NCI-H1092 treated with DMSO at 0.1 percent for 48 hours (cell line): ENCODE results near the gene NCOA5.

Experiments used
- DNase-seq: peaks from one replicate; lab custom pipeline; 2025; lab: John Stamatoyannopoulos, UW

The NCOA5 gene

GRCh38 chr20:46036370-46036769, 53.4 kb downstream of the NCOA5 start:
- DNase-seq: no peak

GRCh38 chr20:46035713-46036112, 54.0 kb downstream of the NCOA5 start:
- DNase-seq: no peak

DNA sequence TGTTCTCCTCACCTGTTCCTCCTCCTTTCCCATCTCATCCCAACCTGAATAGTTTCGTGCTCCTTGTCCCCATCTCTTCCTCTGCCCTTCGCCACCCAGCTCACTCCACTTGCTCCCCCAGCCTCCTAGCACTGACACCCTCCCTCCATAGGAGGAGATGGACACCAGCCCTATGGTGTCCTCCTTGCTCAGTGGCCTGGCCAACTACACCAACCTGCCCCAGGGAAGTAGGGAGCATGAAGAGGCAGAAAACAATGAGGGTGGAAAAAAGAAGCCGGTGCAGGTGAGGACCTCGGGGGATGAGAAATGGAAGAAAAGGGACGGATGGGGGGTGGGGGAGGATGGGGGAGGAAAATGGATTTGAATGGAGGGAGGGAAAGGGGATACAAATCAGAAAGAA, 54.5 kb downstream of the NCOA5 start:
- no peak for DNase-seq

GRCh38 chr20:46034039-46034438, 55.7 kb downstream of the NCOA5 start:
- DNase-seq: no peak

- peak; percentile 90 for DNase-seq
Measured at GRCh38 chr20:46031701-46032254, 58.0 kb downstream of the NCOA5 start.

DNA sequence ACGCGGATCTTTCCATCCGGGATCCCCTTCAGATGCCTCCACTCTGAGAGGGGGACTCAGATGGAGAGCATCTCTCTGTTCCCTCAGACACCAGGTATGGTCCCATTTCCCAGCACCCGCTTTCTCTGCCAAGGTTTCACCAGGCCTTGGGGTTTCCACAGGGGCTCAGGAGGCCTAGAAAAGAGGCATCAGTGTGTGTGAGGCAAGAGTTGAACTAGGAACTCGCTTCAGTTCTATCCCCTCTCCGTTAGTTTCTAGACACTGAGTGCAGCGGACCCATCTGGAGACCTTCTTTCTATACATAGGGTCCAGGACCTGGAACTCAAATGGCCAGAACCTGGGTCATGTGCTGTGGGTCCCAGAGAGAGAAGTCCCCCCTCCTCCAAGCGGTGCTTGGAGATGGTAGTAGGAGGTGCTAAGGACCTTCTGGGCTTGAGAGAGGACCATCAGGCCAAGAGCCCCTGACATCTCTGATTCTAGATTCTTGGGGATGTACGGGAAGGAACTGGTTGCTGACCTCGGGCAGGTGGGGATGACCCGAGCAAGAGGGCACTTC, 58.7 kb downstream of the NCOA5 start:
- DNase-seq: no peak

DNA sequence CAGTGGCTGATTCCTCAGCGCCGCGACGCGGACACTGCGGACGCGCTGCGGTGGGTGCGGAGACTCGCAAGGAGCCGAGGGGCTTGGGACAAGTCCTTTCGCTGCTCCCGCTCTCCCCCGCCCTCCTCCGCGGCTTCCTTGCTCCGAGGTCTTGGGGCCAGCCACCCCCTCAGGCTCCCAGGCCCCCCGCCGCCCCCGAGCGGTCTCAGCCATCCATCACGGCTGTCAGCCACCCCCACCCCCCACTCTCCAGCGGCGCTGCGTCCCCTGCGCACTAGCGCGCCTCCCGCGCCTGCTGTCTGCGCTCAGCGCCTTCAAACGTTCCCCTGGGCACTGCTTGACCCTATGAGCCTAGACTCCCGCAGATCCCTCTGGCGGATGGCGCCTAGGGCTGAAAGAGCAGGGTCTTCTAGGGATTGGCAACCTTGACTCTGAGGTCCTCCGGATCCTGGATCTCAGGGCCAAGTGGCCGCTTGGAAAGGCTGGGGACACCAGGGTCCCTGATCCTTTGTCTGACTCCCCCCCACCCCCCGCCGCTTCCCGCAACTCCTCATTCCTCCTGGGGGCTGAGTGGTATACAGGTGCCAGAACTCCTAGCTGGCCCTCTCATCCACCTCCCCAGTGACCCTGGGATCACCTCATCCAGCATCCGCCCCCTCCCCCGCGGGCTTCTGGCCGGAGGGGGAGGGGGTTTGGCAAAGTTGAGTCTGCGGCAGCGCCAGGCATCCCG, 59.3 kb downstream of the NCOA5 start:
- DNase-seq: no peak

GRCh38 chr20:46028772-46029371, 60.9 kb downstream of the NCOA5 start, which contains the start of gene SLC12A5:
TSS of gene SLC12A5 (plus strand) at chr20:46029215. CDS start at chr20:46029345, 130 bp downstream.
- DNase-seq: no peak

DNA sequence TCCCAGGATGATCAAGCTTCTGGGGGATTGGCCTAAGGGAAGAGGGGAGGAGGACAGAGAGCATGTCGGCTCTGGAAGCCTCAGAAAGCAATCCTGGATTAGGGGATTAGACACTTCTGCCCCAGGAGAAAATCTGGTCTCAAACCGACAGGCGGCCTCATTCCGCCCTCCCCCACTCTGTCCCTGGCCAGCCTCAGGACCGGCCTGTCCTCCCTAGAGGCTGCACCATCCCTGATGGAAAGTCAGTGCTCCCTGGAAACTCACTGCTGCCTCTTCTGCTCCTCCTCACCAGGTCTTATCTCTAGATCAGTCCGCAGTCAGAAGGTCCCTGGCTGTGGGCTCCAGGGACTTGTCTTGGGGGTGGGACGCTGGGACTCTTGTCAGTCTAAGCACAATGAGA, 61.7 kb downstream of the NCOA5 start:
- no peak for DNase-seq

GRCh38 chr20:46027245-46027853, 62.4 kb downstream of the NCOA5 start:
- DNase-seq: no peak

DNA sequence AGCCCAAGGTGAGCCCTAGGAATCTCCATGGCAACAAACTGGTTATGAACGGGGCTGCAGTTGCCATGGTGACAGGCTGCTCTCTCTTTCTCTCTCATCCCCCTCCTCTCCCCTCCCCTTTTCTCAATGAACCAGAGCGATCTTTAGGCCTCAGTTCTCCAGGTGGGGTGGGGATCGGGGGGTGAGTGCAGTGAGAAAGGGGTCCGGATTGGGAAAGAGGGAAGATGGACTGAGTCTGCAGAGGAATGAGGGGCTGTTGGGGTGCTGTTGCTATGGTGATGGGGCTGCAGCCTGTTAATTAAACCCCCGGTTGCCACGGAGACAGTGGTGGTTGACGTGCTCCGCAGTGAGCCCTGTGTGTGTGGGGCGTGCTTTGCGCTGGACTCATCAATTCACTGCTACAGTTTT, 64.4 kb downstream of the NCOA5 start:
- DNase-seq: no peak

DNA sequence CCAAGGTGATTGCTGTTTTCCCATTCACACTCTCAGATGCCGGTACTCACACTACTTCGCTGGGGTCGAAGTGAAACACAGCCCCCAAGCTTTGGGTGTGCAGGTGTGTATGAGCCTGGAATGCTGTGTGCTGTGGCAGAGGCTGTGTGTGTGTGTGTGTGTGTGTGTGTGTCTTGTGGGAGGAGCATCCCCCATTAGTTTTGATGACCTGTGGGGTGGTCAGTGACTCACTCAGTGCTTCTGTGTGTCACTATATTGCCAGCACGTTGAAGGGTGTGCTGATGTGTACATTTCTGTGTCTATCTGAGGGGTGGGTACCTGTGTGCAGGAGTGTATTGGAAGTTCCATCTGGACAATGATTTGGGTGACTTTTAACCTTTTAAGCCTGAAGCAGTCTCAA, 65.8 kb downstream of the NCOA5 start:
- no peak for DNase-seq

DNA sequence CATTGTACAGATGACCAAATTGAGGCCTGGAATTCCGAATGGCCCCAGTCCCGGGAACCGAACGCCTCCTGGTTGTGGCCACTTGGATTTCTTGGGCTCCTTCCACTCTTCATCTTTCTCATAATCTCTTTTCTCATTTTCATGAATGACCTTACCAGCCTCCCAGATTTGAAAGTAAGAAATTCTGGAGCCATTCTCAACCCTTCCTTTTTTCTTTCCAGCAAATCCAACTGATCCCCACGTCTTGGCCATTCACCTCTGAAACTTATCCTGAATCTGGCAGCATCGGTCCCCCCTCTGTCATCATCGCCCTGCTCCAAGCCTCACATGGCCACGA, 66.6 kb downstream of the NCOA5 start:
- DNase-seq: no peak

DNA sequence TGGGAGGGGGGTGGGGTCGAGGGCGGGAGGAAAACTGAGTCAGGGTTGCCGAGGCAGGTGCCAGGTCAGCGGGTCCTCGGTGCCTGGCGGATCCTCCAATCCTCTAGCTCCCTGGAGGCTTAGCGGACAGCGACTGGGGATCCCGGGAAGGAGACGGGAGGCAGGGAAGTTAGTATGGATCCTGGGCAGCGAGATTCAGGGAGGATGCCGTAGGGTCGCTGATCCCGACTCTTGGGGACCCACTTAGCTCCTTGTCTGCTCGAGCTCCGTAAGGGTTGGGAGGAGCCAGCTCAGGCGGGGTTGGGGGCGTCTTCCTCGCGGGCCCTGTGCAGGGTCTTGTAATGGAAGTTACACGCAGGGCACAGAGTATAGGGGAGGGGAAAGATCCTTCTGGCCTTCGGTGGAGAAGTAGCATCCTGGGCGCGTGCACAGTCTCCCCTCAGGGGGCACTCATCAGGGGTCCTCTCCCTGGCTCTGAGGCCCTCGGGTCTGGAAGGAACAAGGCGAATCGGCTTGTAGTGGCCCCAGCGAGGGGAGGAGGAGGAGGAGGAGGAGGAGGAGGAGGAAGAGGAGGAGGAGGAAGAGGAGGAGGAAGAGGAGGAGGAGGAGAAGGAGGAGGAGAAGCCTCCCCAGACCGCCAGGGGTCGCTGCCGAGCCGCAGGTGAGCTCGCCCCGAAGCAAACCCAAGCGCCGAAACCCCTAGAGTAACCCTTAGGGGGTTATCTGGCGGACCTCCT, 67.2 kb downstream of the NCOA5 start:
- DNase-seq: peak; percentile 43

DNA sequence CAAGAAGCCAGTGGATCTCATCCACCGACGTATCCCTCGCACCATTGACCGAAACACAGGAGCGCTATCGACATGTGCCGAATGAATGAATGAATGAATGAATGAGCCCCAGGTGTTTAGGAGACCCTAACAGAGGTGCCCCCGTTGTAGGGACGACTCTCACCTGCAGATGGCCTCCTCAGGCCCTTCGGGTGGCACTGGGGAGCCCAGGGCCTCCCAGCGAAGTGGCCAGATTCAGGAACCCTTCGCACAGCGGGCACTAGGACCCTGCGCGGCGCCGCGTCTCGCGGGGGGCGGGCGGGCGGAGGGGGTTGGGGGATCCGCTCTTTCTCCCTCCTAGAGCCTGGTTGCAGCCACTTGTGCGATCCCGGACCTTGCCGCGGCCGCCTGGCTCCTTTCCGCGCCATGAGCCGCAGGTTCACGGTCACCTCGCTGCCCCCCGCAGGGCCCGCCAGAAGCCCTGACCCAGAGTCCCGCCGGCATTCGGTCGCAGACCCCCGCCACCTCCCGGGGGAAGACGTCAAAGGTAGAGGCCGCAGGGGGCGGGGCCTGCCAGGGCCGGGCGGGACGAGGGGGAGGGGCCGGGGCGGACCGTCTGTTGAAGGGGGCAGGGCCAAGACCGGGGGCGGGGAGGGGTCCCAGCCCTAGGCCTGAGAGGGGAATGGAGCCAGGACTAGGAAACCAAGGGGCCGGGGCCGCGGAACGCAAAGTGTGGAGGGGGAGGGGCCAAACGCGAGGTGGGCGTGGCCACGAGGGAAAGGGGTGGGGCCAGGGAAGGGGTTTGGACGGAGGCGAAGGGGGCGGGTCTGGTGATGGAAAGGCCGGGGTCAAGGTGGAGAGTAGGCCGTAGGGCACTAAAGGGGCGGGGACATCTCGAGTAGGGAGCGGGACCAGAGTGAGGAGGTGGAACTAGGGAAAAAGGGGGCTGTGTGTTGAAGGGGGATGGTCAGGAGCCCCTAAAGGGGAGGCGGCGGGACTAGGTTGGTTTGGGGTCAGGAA, 68.1 kb downstream of the NCOA5 start:
- DNase-seq: peak; percentile 83

GRCh38 chr20:46020555-46020954, 69.2 kb downstream of the NCOA5 start:
- no peak for DNase-seq

DNA sequence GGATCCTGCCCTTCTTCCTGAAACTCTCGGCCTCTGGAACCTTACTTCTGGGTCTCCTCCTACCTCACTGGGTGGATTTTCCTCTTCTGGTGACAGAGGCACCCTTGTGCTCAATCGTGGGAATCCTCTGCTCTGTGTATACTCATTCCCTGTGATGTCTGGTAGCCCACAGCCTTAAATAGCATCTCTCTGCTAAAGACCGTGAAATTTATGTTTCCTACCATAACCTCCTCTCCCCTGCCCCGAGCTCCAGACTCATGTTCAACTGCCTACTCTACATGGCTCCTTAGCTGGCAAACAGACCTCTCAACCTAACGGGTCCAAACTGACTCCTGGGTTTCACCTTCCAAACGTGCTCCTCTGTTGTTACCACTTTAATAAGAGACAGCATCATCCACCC, 71.2 kb downstream of the NCOA5 start:
- DNase-seq: no peak

DNA sequence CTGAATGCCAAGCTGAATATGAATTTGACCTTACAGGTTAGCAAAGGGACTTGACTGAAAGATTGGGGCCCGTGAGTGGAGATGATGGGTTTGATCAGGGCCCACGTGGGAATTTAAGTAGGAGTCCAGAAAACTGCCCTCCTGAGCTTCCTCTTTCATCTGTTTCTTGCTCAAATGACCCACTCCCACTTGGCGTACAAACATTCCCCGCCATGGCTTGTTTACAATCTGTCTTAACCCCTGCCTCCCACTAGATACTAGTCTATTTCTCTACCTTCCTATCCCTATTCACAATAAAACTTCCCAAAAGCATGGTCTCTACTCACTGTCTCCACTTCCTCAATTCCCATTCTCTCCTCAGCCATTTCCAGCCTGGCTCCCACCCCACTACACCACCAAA, 71.7 kb downstream of the NCOA5 start:
- DNase-seq: no peak

DNA sequence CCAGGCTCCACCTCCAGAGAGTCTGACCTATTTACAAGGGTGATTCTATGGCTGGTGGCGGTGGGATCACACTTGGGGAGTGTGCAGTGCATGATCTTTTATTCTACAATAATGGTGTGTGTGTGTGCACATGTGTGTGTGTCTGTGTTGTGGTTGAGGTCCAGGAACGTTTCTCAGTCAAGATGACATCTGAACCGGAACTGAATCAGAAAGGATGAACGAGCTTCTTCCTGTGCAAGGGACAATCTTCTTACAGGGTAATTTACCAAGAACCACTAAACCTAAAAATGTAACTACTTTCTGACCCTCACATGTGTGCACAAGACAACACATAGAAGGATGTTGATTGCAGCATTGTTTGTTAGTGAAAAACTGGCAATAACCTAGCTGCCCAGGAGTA, 72.5 kb downstream of the NCOA5 start:
- DNase-seq: no peak

- DNase-seq: no peak
Measured at GRCh38 chr20:46014517-46015396, 75.0 kb downstream of the NCOA5 start.
